ENCODE measurements around the gene CAVIN3. TPM values are rescaled to one million over a fixed set of nuclear protein-coding genes. Genes with fewer than 3 reads are reported as not detected.

Gene CAVIN3
- total and polyA plus RNA-seq, 9 of the 15 experiments (the other 6 are each of a cell fraction or from before 2014, with no cell fraction given) = 0.13 TPM; not detected in 8

GRCh38 chr11:6269994-6270393, 50.3 kb downstream of the CAVIN3 start (continued):
- TF ChIP-seq ZNF507 (tag; conservative IDR thresholded peaks at IDR 0.05) (no peak), MNT (conservative IDR thresholded peaks at IDR 0.05) (peak; percentile 39 to 75; a peak in 3 of 4 replicates), POLR2AphosphoS2 (IDR thresholded peaks at IDR 0.05; ENCODE audit: low read length) (no peak), GMEB1 (CRISPR knock-in tag; IDR thresholded peaks at IDR 0.05) (no peak), CTCFL (IDR thresholded peaks at IDR 0.05; ENCODE audit: borderline replicate concordance, insufficient read depth, low read depth, low read length, poor library complexity, severe bottlenecking) (peak; percentile 37), ZNF696 (CRISPR knock-in tag; conservative IDR thresholded peaks at IDR 0.05) (no peak), ZBTB5 (IDR thresholded peaks at IDR 0.05) (no peak), E2F5 (CRISPR knock-in tag; IDR thresholded peaks at IDR 0.05) (peak; percentile 17; the same call in 1 of the 2 replicates)

Other genes starting within 250 kb of the CAVIN3 start
Only the 7 nearest of the 14 such genes appear.
- gene C11orf42, start 114.9 kb downstream of the CAVIN3 start, total RNA-seq (2014; rRNA removed) = not detected in 2 replicates
- gene C11orf42, start 114.9 kb downstream of the CAVIN3 start, total RNA-seq (2014; rRNA removed; fragmentation: Illumina TruSeq; extraction: Trizol) = not detected in 2 replicates
- not detected in 2 replicates for gene C11orf42, start 114.9 kb downstream of the CAVIN3 start, total RNA-seq (2015; rRNA removed; fragmentation: Illumina TruSeq; extraction: Trizol)
- gene C11orf42, start 114.9 kb downstream of the CAVIN3 start, total RNA-seq (2021) = not detected in 2 replicates
- not detected in 2 replicates for gene C11orf42, start 114.9 kb downstream of the CAVIN3 start, polyA plus RNA-seq (2011; rRNA removed)
- gene C11orf42, start 114.9 kb downstream of the CAVIN3 start, polyA plus RNA-seq (2014; fragmentation: Illumina TruSeq; extraction: Trizol) = not detected in 2 replicates
- not detected for gene C11orf42, start 114.9 kb downstream of the CAVIN3 start, polyA plus RNA-seq (2014; fragmentation: Nextera tagmentation; extraction: Ambion mirVana)
- gene C11orf42, start 114.9 kb downstream of the CAVIN3 start, polyA plus RNA-seq (2014; rRNA removed) = not detected in 2 replicates
- 10.4 and 19.6 TPM in 2 replicates for gene FHIP1B, start 85.9 kb downstream of the CAVIN3 start, total RNA-seq (2014; rRNA removed)
- 6.6 and 8.4 TPM in 2 replicates for gene FHIP1B, start 85.9 kb downstream of the CAVIN3 start, total RNA-seq (2014; rRNA removed; fragmentation: Illumina TruSeq; extraction: Trizol)
- gene FHIP1B, start 85.9 kb downstream of the CAVIN3 start, total RNA-seq (2015; rRNA removed; fragmentation: Illumina TruSeq; extraction: Trizol) = 11.2 and 15.6 TPM in 2 replicates
- 20.1 and 21.0 TPM in 2 replicates for gene FHIP1B, start 85.9 kb downstream of the CAVIN3 start, total RNA-seq (2021)
- gene FHIP1B, start 85.9 kb downstream of the CAVIN3 start, polyA plus RNA-seq (2011; rRNA removed) = 24.7 and 33.9 TPM in 2 replicates
- 15.6 and 23.3 TPM in 2 replicates for gene FHIP1B, start 85.9 kb downstream of the CAVIN3 start, polyA plus RNA-seq (2014; fragmentation: Illumina TruSeq; extraction: Trizol)
- gene FHIP1B, start 85.9 kb downstream of the CAVIN3 start, polyA plus RNA-seq (2014; fragmentation: Nextera tagmentation; extraction: Ambion mirVana) = 1 to 10 TPM in 1 of 2 experiments, under 1 TPM in 1; 0.94 to 1.1 TPM
- 24.3 TPM in 2 replicates for gene FHIP1B, start 85.9 kb downstream of the CAVIN3 start, polyA plus RNA-seq (2014; rRNA removed)
- 0.09 and 0.16 TPM in 2 replicates for gene CNGA4, start 81.4 kb downstream of the CAVIN3 start, total RNA-seq (2014; rRNA removed)
- not detected in 2 replicates for gene CNGA4, start 81.4 kb downstream of the CAVIN3 start, total RNA-seq (2014; rRNA removed; fragmentation: Illumina TruSeq; extraction: Trizol)
- gene CNGA4, start 81.4 kb downstream of the CAVIN3 start, total RNA-seq (2015; rRNA removed; fragmentation: Illumina TruSeq; extraction: Trizol) = not detected in 2 replicates
- not detected in 2 replicates for gene CNGA4, start 81.4 kb downstream of the CAVIN3 start, total RNA-seq (2021)
- 0.04 and 0.09 TPM in 2 replicates for gene CNGA4, start 81.4 kb downstream of the CAVIN3 start, polyA plus RNA-seq (2011; rRNA removed)
- 0.06 TPM in 1 of 2 replicates, not detected in the other for gene CNGA4, start 81.4 kb downstream of the CAVIN3 start, polyA plus RNA-seq (2014; fragmentation: Illumina TruSeq; extraction: Trizol)
- gene CNGA4, start 81.4 kb downstream of the CAVIN3 start, polyA plus RNA-seq (2014; fragmentation: Nextera tagmentation; extraction: Ambion mirVana) = not detected
- 0.05 TPM in 1 of 2 replicates, not detected in the other for gene CNGA4, start 81.4 kb downstream of the CAVIN3 start, polyA plus RNA-seq (2014; rRNA removed)
- gene CCKBR, start 60.7 kb downstream of the CAVIN3 start, total RNA-seq (2014; rRNA removed) = not detected in 2 replicates
- not detected in 2 replicates for gene CCKBR, start 60.7 kb downstream of the CAVIN3 start, total RNA-seq (2014; rRNA removed; fragmentation: Illumina TruSeq; extraction: Trizol)
- gene CCKBR, start 60.7 kb downstream of the CAVIN3 start, total RNA-seq (2015; rRNA removed; fragmentation: Illumina TruSeq; extraction: Trizol) = not detected in 2 replicates
- gene CCKBR, start 60.7 kb downstream of the CAVIN3 start, total RNA-seq (2021) = not detected in 2 replicates
- not detected in 2 replicates for gene CCKBR, start 60.7 kb downstream of the CAVIN3 start, polyA plus RNA-seq (2011; rRNA removed)
- not detected in 2 replicates for gene CCKBR, start 60.7 kb downstream of the CAVIN3 start, polyA plus RNA-seq (2014; fragmentation: Illumina TruSeq; extraction: Trizol)
- gene CCKBR, start 60.7 kb downstream of the CAVIN3 start, polyA plus RNA-seq (2014; fragmentation: Nextera tagmentation; extraction: Ambion mirVana) = not detected
- not detected in 2 replicates for gene CCKBR, start 60.7 kb downstream of the CAVIN3 start, polyA plus RNA-seq (2014; rRNA removed)
- 5.1 and 5.2 TPM in 2 replicates for gene SMPD1, start 70.0 kb upstream of the CAVIN3 start, total RNA-seq (2014; rRNA removed)
- gene SMPD1, start 70.0 kb upstream of the CAVIN3 start, total RNA-seq (2014; rRNA removed; fragmentation: Illumina TruSeq; extraction: Trizol) = 1.9 and 2.8 TPM in 2 replicates
- 4.4 and 5.4 TPM in 2 replicates for gene SMPD1, start 70.0 kb upstream of the CAVIN3 start, total RNA-seq (2015; rRNA removed; fragmentation: Illumina TruSeq; extraction: Trizol)
- 8.7 and 9.9 TPM in 2 replicates for gene SMPD1, start 70.0 kb upstream of the CAVIN3 start, total RNA-seq (2021)
- 4.0 and 6.5 TPM in 2 replicates for gene SMPD1, start 70.0 kb upstream of the CAVIN3 start, polyA plus RNA-seq (2011; rRNA removed)
- gene SMPD1, start 70.0 kb upstream of the CAVIN3 start, polyA plus RNA-seq (2014; fragmentation: Illumina TruSeq; extraction: Trizol) = 7.6 and 9.1 TPM in 2 replicates
- 1 to 10 TPM in 1 of 2 experiments, under 1 TPM in 1; 0.90 to 1.8 TPM for gene SMPD1, start 70.0 kb upstream of the CAVIN3 start, polyA plus RNA-seq (2014; fragmentation: Nextera tagmentation; extraction: Ambion mirVana)
- 5.9 and 8.0 TPM in 2 replicates for gene SMPD1, start 70.0 kb upstream of the CAVIN3 start, polyA plus RNA-seq (2014; rRNA removed)
- 0.73 and 0.98 TPM in 2 replicates for gene APBB1, start 98.6 kb upstream of the CAVIN3 start, total RNA-seq (2014; rRNA removed)
- gene APBB1, start 98.6 kb upstream of the CAVIN3 start, total RNA-seq (2014; rRNA removed; fragmentation: Illumina TruSeq; extraction: Trizol) = 0.18 and 0.41 TPM in 2 replicates
- gene APBB1, start 98.6 kb upstream of the CAVIN3 start, total RNA-seq (2015; rRNA removed; fragmentation: Illumina TruSeq; extraction: Trizol) = 0.11 and 0.15 TPM in 2 replicates
- gene APBB1, start 98.6 kb upstream of the CAVIN3 start, total RNA-seq (2021) = 0.60 and 0.63 TPM in 2 replicates
- 0.20 and 0.40 TPM in 2 replicates for gene APBB1, start 98.6 kb upstream of the CAVIN3 start, polyA plus RNA-seq (2011; rRNA removed)
- 0.46 and 0.47 TPM in 2 replicates for gene APBB1, start 98.6 kb upstream of the CAVIN3 start, polyA plus RNA-seq (2014; fragmentation: Illumina TruSeq; extraction: Trizol)
- under 1 TPM; 0.04 to 0.11 TPM for gene APBB1, start 98.6 kb upstream of the CAVIN3 start, polyA plus RNA-seq (2014; fragmentation: Nextera tagmentation; extraction: Ambion mirVana)
- 0.34 and 0.44 TPM in 2 replicates for gene APBB1, start 98.6 kb upstream of the CAVIN3 start, polyA plus RNA-seq (2014; rRNA removed)
- gene HPX, start 120.5 kb upstream of the CAVIN3 start, total RNA-seq (2014; rRNA removed) = 0.49 TPM in 1 of 2 replicates, not detected in the other
- gene HPX, start 120.5 kb upstream of the CAVIN3 start, total RNA-seq (2014; rRNA removed; fragmentation: Illumina TruSeq; extraction: Trizol) = 0.16 and 0.29 TPM in 2 replicates
- 0.14 and 0.15 TPM in 2 replicates for gene HPX, start 120.5 kb upstream of the CAVIN3 start, total RNA-seq (2015; rRNA removed; fragmentation: Illumina TruSeq; extraction: Trizol)
- 1.2 and 1.4 TPM in 2 replicates for gene HPX, start 120.5 kb upstream of the CAVIN3 start, total RNA-seq (2021)
- gene HPX, start 120.5 kb upstream of the CAVIN3 start, polyA plus RNA-seq (2011; rRNA removed) = 0.24 and 0.29 TPM in 2 replicates
- 0.12 and 0.71 TPM in 2 replicates for gene HPX, start 120.5 kb upstream of the CAVIN3 start, polyA plus RNA-seq (2014; fragmentation: Illumina TruSeq; extraction: Trizol)
- gene HPX, start 120.5 kb upstream of the CAVIN3 start, polyA plus RNA-seq (2014; fragmentation: Nextera tagmentation; extraction: Ambion mirVana) = under 1 TPM; 0.79 to 0.94 TPM
- gene HPX, start 120.5 kb upstream of the CAVIN3 start, polyA plus RNA-seq (2014; rRNA removed) = 0.57 and 0.69 TPM in 2 replicates

Measured in K562 (cell line).